Type B pancreatic cell (in vitro differentiated cells): ENCODE data around the gene CYP2E1. TPM values are rescaled to one million over a fixed set of nuclear protein-coding genes. Genes with fewer than 3 reads are reported as not detected.

Experiments used
- DNase-seq: peaks from one replicate; pipeline ENCODE4 v3.0.0; 2021; ENCODE audit warnings: mixed read lengths; ENCODE audit not compliant: unreplicated experiment; ENCODE audit errors: extremely low spot score
- H3K27ac Mint-ChIP-seq: 2 replicates; pipeline ENCODE4 v1.8.0; 2021; ENCODE audit warnings: mild to moderate bottlenecking, mixed read lengths
- H3K27me3 Mint-ChIP-seq: 2 replicates; pipeline ENCODE4 v1.8.0; 2021; ENCODE audit warnings: mixed read lengths
- H3K36me3 Mint-ChIP-seq: 2 replicates; pipeline ENCODE4 v1.8.0; 2021; ENCODE audit warnings: mixed read lengths
- H3K4me1 Mint-ChIP-seq: one replicate; pipeline ENCODE4 v1.8.0; 2021; ENCODE audit warnings: mixed read lengths; ENCODE audit not compliant: unreplicated experiment
- H3K4me3 Mint-ChIP-seq: 2 replicates; pipeline ENCODE4 v1.8.0; 2021; ENCODE audit warnings: mild to moderate bottlenecking, mixed read lengths
- H3K9me3 Mint-ChIP-seq: 2 replicates; pipeline ENCODE4 v1.8.0; 2021; ENCODE audit warnings: mixed read lengths
- total RNA-seq: library from RNA; stranded (reverse); gene quantifications from 2 replicates; pipeline ENCODE4 v1.2.1, GENCODE V29; 2021; ENCODE audit warnings: low replicate concordance
- TF ChIP-seq, protein P1 (sequence below): fragments of 200-600 bp; sonication (generic); conservative IDR thresholded peaks from 2 replicates; pipeline ENCODE4 v1.5.0; 2021; ENCODE audit warnings: antibody characterized with exemption, mild to moderate bottlenecking

The CYP2E1 gene
- total RNA-seq, 1 donor from 2014 or later, result 0.53 TPM

GRCh38 chr10:133559216-133559615 is 32.1 kb downstream of the CYP2E1 start:
- Mint-ChIP-seq H3K4me3 (no peak overlapping the region), H3K36me3 (no peaks in the 10 kb centered on the region), H3K27ac (no peak overlapping the region), H3K9me3 (no peaks in the 10 kb centered on the region), H3K4me1 (no peaks in the 10 kb centered on the region), H3K27me3 (no peaks in the 10 kb centered on the region)
- TF ChIP-seq, protein P1, sequence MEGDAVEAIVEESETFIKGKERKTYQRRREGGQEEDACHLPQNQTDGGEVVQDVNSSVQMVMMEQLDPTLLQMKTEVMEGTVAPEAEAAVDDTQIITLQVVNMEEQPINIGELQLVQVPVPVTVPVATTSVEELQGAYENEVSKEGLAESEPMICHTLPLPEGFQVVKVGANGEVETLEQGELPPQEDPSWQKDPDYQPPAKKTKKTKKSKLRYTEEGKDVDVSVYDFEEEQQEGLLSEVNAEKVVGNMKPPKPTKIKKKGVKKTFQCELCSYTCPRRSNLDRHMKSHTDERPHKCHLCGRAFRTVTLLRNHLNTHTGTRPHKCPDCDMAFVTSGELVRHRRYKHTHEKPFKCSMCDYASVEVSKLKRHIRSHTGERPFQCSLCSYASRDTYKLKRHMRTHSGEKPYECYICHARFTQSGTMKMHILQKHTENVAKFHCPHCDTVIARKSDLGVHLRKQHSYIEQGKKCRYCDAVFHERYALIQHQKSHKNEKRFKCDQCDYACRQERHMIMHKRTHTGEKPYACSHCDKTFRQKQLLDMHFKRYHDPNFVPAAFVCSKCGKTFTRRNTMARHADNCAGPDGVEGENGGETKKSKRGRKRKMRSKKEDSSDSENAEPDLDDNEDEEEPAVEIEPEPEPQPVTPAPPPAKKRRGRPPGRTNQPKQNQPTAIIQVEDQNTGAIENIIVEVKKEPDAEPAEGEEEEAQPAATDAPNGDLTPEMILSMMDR, result no peak
- no peak for DNase-seq

DNA sequence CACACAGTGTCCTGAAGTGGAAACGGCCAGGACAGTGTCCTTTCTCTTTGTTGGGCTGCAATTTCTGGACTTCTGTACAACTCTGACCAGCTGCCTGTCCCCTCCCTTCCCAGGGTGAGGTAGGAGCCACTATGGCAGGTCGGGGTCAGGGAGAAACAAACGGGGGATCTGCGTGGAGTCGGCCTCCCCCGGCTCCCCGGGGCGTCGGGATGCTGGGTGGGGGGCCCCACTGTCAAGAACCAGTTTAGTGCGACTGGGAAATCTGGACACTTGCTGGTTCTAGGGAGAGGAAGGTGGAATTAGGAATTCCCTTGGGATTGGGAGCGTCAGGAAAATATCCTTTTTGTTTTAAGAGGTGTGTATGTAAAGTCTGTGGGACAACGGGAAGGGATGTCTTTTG is 37.7 kb downstream of the CYP2E1 start:
- no peaks in the 10 kb centered on the region for H3K9me3 Mint-ChIP-seq
- H3K27me3 Mint-ChIP-seq, result no peaks in the 10 kb centered on the region
- H3K4me3 Mint-ChIP-seq, result no peak overlapping the region
- TF ChIP-seq, protein P1, result no peak
- H3K27ac Mint-ChIP-seq, result no peak overlapping the region
- H3K36me3 Mint-ChIP-seq, result no peaks in the 10 kb centered on the region
- no peak for DNase-seq
- no peaks in the 10 kb centered on the region for H3K4me1 Mint-ChIP-seq

- no peak within 1 kb of the TSS for H3K4me3 Mint-ChIP-seq
- TF ChIP-seq, protein P1, result no peak
- no peaks in the 10 kb centered on the region for H3K9me3 Mint-ChIP-seq
- no peaks in the 10 kb centered on the region for H3K36me3 Mint-ChIP-seq
- no peaks in the 10 kb centered on the region for H3K4me1 Mint-ChIP-seq
- H3K27ac Mint-ChIP-seq, result no peak within 1 kb of the TSS
- DNase-seq, result no peak
- no peaks in the 10 kb centered on the region for H3K27me3 Mint-ChIP-seq
These were observed 38.5 kb downstream of the CYP2E1 start, which contains the start of gene SYCE1 for GRCh38 chr10:133565441-133566294. Gene SYCE1 (minus strand): TSS chr10:133565583. CDS start chr10:133565529, 54 bp downstream.

GRCh38 chr10:133567119-133567518 is 40.0 kb downstream of the CYP2E1 start:
- TF ChIP-seq, protein P1, result no peak
- no peaks in the 10 kb centered on the region for H3K4me1 Mint-ChIP-seq
- H3K36me3 Mint-ChIP-seq, result no peaks in the 10 kb centered on the region
- H3K27me3 Mint-ChIP-seq, result no peaks in the 10 kb centered on the region
- H3K4me3 Mint-ChIP-seq, result no peak overlapping the region
- H3K9me3 Mint-ChIP-seq, result no peaks in the 10 kb centered on the region
- no peak overlapping the region for H3K27ac Mint-ChIP-seq
- no peak for DNase-seq

DNA sequence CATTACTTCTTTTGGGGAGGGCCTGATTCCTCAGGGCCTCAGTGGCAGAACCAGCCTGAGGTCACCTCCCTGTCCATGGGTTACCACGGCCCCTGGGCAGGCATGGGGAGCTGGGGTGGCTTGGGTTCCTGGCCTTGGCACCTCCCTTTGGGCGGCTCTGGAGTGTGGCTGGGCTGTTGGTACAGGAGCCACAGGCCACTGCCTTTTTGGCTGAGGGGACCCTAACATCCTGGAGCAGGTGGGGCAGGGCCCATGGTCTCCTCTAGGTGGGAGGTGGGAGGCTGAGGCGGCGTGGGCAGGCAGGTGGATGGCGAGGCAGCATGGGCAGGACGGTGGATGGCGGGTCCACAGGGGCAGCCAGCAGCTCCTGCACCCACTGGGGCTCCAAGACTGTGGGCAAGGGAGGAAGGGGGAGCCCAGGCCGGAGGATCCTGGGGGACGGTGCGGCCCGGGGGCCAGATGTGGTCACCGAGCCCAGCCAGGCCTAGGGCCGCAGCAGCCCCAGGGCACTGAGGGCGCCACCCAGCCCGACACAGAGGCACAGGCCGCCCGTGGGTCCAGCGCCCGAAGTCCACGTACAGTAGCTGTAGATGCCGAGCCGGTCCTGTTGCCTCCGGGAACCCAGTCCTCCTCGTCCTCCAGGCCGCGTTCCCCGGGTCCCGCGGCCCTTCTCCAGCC is 40.6 kb downstream of the CYP2E1 start:
- no peak overlapping the region for H3K4me3 Mint-ChIP-seq
- TF ChIP-seq, protein P1, result no peak
- H3K27me3 Mint-ChIP-seq, result no peaks in the 10 kb centered on the region
- H3K27ac Mint-ChIP-seq, result no peak overlapping the region
- H3K9me3 Mint-ChIP-seq, result peaks cover under 1% of the 10 kb centered on the region
- no peaks in the 10 kb centered on the region for H3K36me3 Mint-ChIP-seq
- no peak for DNase-seq
- H3K4me1 Mint-ChIP-seq, result no peaks in the 10 kb centered on the region
